A549 (cell line): ENCODE data around the gene CELF5.

Experiments
- CBX2 ChIP-seq: fragments of 200-600 bp; sonication (generic); IDR thresholded peaks from 2 replicates; pipeline ENCODE4 v1.6.1; 2016; ENCODE audit warnings: low read depth, mild to moderate bottlenecking, borderline replicate concordance
- GATA3 ChIP-seq: IDR thresholded peaks from 2 replicates; pipeline ENCODE4 v1.6.1; 2012; ENCODE audit warnings: borderline replicate concordance
- HEYL ChIP-seq: fragments of 250-450 bp; sonication (Bioruptor Pico); IDR thresholded peaks from 2 replicates; pipeline ENCODE4 v1.8.0; 2021; ENCODE audit warnings: mild to moderate bottlenecking, moderate library complexity
- POLR2A ChIP-seq: IDR thresholded peaks from 2 replicates; pipeline ENCODE4 v1.6.1; 2012; ENCODE audit warnings: mild to moderate bottlenecking, low read length
- RAD21 ChIP-seq, 2 experiments: fragments of >200 bp in 1 of 2; sonication (Bioruptor Twin) in 1 of 2; formaldehyde crosslinking in 1 of 2; IDR thresholded peaks in 1 of 2; conservative IDR thresholded peaks in 1 of 2; 2 replicates in 1 of 2; 3 replicates in 1 of 2; pipeline ENCODE4 v1.6.1; 2012 to 2018; ENCODE audit warnings: inconsistent platforms in 1 of 2
- RFX5 ChIP-seq: fragments of 450-650 bp; IDR thresholded peaks from 2 replicates; pipeline ENCODE4 v1.7.1; 2014; ENCODE audit warnings: antibody characterized with exemption, mild to moderate bottlenecking, moderate library complexity
- TF ChIP-seq, protein P1 (sequence below): fragments of >200 bp; sonication (Bioruptor Twin); formaldehyde crosslinking; IDR thresholded peaks from 3 replicates; pipeline ENCODE4 v1.5.1; 2016
- TF ChIP-seq, protein P2 (sequence below): IDR thresholded peaks from 2 replicates; pipeline ENCODE4 v1.6.1; 2012
- TF ChIP-seq, protein P3 (sequence below): IDR thresholded peaks from 2 replicates; pipeline ENCODE4 v1.6.1; 2012; ENCODE audit warnings: low read depth, borderline replicate concordance
- TF ChIP-seq, protein P4 (sequence below): fragments of 450-650 bp; IDR thresholded peaks from 2 replicates; pipeline ENCODE4 v1.6.1; 2014; ENCODE audit warnings: antibody characterized with exemption

DNA sequence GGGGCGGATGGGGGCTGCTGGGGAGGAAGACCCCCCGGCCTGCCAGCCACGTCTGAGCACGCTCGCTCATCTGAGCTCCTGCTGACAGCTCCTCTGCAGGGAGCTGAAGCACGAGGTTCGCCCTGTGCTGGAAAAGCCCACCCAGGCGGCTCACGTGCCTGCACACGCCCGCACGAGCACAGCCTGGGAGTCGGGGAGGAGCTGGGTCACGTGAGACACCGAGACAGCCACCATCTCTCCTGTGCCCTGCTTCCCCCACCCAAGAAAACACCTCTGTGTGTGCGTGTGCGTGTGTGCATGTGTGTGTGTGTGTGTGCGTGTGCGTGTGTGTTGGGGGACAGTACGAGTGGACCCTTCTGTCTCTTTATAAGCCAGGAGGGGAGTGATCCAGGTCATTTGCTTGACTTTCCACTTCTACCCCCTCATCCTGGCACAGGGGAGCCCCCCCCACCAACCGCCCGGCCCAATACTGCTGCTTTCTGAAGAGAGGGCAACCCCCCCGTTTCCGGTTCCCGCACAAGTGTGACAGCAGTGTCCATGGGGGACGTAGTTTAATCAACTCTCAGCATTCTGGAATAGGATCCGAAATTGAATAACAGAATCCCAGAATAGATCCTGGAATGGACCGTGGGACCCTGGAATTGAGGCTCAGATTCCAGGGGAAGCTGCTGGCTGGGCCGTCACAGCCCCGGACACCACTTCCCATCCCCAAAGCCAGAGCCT, 42.5 kb downstream of the CELF5 start:
- TF ChIP-seq POLR2A: no peak
- TF ChIP-seq, protein P1, sequence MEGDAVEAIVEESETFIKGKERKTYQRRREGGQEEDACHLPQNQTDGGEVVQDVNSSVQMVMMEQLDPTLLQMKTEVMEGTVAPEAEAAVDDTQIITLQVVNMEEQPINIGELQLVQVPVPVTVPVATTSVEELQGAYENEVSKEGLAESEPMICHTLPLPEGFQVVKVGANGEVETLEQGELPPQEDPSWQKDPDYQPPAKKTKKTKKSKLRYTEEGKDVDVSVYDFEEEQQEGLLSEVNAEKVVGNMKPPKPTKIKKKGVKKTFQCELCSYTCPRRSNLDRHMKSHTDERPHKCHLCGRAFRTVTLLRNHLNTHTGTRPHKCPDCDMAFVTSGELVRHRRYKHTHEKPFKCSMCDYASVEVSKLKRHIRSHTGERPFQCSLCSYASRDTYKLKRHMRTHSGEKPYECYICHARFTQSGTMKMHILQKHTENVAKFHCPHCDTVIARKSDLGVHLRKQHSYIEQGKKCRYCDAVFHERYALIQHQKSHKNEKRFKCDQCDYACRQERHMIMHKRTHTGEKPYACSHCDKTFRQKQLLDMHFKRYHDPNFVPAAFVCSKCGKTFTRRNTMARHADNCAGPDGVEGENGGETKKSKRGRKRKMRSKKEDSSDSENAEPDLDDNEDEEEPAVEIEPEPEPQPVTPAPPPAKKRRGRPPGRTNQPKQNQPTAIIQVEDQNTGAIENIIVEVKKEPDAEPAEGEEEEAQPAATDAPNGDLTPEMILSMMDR: no peak
- TF ChIP-seq, protein P2, sequence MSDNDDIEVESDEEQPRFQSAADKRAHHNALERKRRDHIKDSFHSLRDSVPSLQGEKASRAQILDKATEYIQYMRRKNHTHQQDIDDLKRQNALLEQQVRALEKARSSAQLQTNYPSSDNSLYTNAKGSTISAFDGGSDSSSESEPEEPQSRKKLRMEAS: no peak
- TF ChIP-seq GATA3: no peak
- TF ChIP-seq, protein P3, sequence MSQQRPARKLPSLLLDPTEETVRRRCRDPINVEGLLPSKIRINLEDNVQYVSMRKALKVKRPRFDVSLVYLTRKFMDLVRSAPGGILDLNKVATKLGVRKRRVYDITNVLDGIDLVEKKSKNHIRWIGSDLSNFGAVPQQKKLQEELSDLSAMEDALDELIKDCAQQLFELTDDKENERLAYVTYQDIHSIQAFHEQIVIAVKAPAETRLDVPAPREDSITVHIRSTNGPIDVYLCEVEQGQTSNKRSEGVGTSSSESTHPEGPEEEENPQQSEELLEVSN: no peak
- TF ChIP-seq HEYL (CRISPR knock-in tag): no peak
- TF ChIP-seq CBX2: no peak
- TF ChIP-seq, protein P4, sequence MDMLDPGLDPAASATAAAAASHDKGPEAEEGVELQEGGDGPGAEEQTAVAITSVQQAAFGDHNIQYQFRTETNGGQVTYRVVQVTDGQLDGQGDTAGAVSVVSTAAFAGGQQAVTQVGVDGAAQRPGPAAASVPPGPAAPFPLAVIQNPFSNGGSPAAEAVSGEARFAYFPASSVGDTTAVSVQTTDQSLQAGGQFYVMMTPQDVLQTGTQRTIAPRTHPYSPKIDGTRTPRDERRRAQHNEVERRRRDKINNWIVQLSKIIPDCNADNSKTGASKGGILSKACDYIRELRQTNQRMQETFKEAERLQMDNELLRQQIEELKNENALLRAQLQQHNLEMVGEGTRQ: peak; percentile 21; the same call in 1 of the 2 replicates
- TF ChIP-seq RFX5: no peak
- TF ChIP-seq RAD21 (conservative IDR thresholded peaks at IDR 0.05 in 1 of 2, IDR thresholded peaks at IDR 0.05 in 1 of 2): no peak
